Measurements from ENCODE around the gene PATE4.
A peak's percentile ranks its signal among the peaks of the same experiment; 100 is the strongest.

Gene PATE4

DNA sequence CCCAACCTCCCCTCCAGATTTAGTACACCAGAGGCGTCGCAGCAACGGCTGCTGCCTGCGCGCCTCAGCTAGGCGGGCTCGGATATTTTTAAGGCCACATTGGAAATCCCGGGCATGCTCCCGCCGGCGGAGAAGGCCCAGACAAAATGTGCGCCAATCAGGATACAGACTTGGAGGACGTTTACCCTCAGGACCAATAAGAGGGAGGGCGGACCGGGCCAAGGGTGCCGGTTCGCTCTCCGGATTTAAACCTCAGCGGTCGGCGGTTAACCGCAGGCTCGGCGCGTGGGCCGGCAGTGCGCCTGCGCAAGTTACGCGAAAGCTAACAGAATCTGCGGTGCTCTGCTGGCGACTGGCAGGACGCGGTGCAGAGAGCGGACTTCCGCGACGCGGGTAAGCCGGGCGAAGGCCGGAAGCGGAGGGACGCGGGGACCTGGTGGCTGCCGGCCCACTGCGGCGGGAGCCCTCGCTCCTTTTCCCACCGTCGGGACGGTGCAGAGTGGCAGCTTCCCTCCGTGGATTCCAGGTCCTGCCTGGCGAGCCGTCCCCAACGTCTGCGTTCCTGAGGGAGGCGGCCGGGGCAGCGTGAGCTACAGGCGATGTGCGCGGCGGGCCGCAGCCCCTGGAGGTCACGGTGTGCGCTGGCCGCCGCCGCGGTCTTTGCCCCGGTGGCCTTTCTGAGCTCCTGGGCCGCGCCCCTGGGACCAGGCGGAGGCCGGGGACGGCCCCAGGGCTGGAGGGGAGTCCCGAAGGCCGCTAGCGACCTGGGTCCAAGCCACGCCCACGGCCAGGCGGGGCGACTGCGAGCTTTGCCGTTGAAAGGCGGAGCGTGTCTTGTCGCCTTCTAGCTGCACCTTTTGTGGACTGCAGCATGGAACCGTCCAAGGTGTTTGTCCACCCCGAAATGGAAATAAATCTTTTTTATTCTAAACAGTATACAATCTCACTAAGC lies 54.5 kb downstream of the PATE4 start, which contains the start of gene HYLS1:
Gene HYLS1 (plus strand): TSS at position 296 of the 952 bp plus-strand sequence. CDS start 11,701 bp downstream, outside the sequence.
- peak; percentile 88 for DNase-seq (ENCODE audit: low read depth)

All from stimulated activated CD8-positive, alpha-beta memory T cell treated with anti-CD3 and anti-CD28 coated beads, Interleukin-15, amount 100 ng/mL, for 1 hour (primary cell).